GM21576 (cell line): ENCODE measurements around the gene GPATCH8.
"Not testable (repeated sequence)": the region's sequence is repeated elsewhere in the genome, so short reads cannot be mapped to it uniquely, and the experiment has no call there.

ENCODE experiments used
- ATAC-seq: cut with Tn5 transposase; IDR thresholded peaks from one replicate; pipeline ENCODE4 v1.9.1; 2021; ENCODE audit warnings: mild to moderate bottlenecking, moderate library complexity; ENCODE audit not compliant: unreplicated experiment

The GPATCH8 gene

GRCh38 chr17:44503147-44504029 is at the start of gene GPATCH8:
TSS of gene GPATCH8 (minus strand) at chr17:44503406. CDS start at chr17:44503370, 36 bp downstream.
- peak; percentile 80 for ATAC-seq

- ATAC-seq: no peak
Measured at GRCh38 chr17:44552361-44552760, 49.2 kb upstream of the GPATCH8 start.

GRCh38 chr17:44549686-44550085 is 46.5 kb upstream of the GPATCH8 start:
- no peak for ATAC-seq

- no peak for ATAC-seq
Measured at GRCh38 chr17:44548376-44549230, 45.4 kb upstream of the GPATCH8 start.

GRCh38 chr17:44547625-44548267 is 44.5 kb upstream of the GPATCH8 start:
- no peak for ATAC-seq

- no peak for ATAC-seq
Measured at GRCh38 chr17:44546671-44547606, 43.7 kb upstream of the GPATCH8 start.

GRCh38 chr17:44543905-44544523 is 40.8 kb upstream of the GPATCH8 start:
- ATAC-seq: no peak

- no peak for ATAC-seq
Measured at GRCh38 chr17:44543213-44543904, 40.2 kb upstream of the GPATCH8 start.

GRCh38 chr17:44541884-44542581 is 38.8 kb upstream of the GPATCH8 start:
- no peak for ATAC-seq

- no peak for ATAC-seq
Measured at GRCh38 chr17:44540246-44541084, 37.3 kb upstream of the GPATCH8 start.

GRCh38 chr17:44539673-44540072 is 36.5 kb upstream of the GPATCH8 start:
- ATAC-seq: no peak

GRCh38 chr17:44537922-44538321 is 34.7 kb upstream of the GPATCH8 start:
- ATAC-seq: not testable (repeated sequence)

GRCh38 chr17:44536090-44536953 is 33.1 kb upstream of the GPATCH8 start:
- ATAC-seq: no peak

GRCh38 chr17:44533533-44534246 is 30.5 kb upstream of the GPATCH8 start:
- ATAC-seq: no peak

- no peak for ATAC-seq
Measured at GRCh38 chr17:44530896-44531418, 27.8 kb upstream of the GPATCH8 start.

- no peak for ATAC-seq
Measured at GRCh38 chr17:44529864-44530263, 26.7 kb upstream of the GPATCH8 start.
